GM12872 (cell line): ENCODE measurements around the gene GALNT10.

ENCODE experiments used
- CTCF ChIP-seq: IDR thresholded peaks from 3 replicates; pipeline ENCODE4 v1.5.1; 2011; ENCODE audit warnings: low read depth, mild to moderate bottlenecking, low read length, moderate library complexity; ENCODE audit not compliant: insufficient read depth

Gene GALNT10

GRCh38 chr5:154274828-154275185 is 84.3 kb downstream of the GALNT10 start:
- TF ChIP-seq CTCF, result no peak

GRCh38 chr5:154275566-154275965 is 85.0 kb downstream of the GALNT10 start:
- TF ChIP-seq CTCF, result no peak

- TF ChIP-seq CTCF, result no peak
Measured at GRCh38 chr5:154276261-154276972, 85.9 kb downstream of the GALNT10 start.

- TF ChIP-seq CTCF, result no peak
Measured at GRCh38 chr5:154276973-154277331, 86.4 kb downstream of the GALNT10 start.

GRCh38 chr5:154277499-154277898 is 87.0 kb downstream of the GALNT10 start:
- TF ChIP-seq CTCF, result no peak

GRCh38 chr5:154278186-154278585 is 87.7 kb downstream of the GALNT10 start:
- no peak for TF ChIP-seq CTCF

- no peak for TF ChIP-seq CTCF
Measured at GRCh38 chr5:154278908-154279307, 88.4 kb downstream of the GALNT10 start.
